HG03097 (cell line): Measurements from ENCODE around the gene NXNL2.

ENCODE experiments used
- ATAC-seq: cut with Tn5 transposase; IDR thresholded peaks from one replicate; pipeline ENCODE4 v1.9.1; 2021; ENCODE audit not compliant: unreplicated experiment, low FRiP score

The NXNL2 gene

GRCh38 chr9:88577256-88578120, 42.5 kb downstream of the NXNL2 start:
- ATAC-seq, result no peak

- ATAC-seq, result peak; percentile 83
Observed at GRCh38 chr9:88578121-88579049, 43.4 kb downstream of the NXNL2 start.

- ATAC-seq, result no peak
Observed at GRCh38 chr9:88579050-88579715, 44.2 kb downstream of the NXNL2 start.

GRCh38 chr9:88580961-88581360, 46.0 kb downstream of the NXNL2 start:
- no peak for ATAC-seq

GRCh38 chr9:88583901-88584596, 49.1 kb downstream of the NXNL2 start:
- ATAC-seq, result no peak

- ATAC-seq, result no peak
Observed at GRCh38 chr9:88585426-88585825, 50.4 kb downstream of the NXNL2 start.

- ATAC-seq, result no peak
Observed at GRCh38 chr9:88586452-88586851, 51.5 kb downstream of the NXNL2 start.

GRCh38 chr9:88587182-88587581, 52.2 kb downstream of the NXNL2 start:
- ATAC-seq, result no peak

GRCh38 chr9:88587885-88588649, 53.1 kb downstream of the NXNL2 start:
- ATAC-seq, result no peak

GRCh38 chr9:88589656-88590055, 54.7 kb downstream of the NXNL2 start:
- ATAC-seq, result no peak

- ATAC-seq, result no peak
Observed at GRCh38 chr9:88590558-88591146, 55.7 kb downstream of the NXNL2 start.

- ATAC-seq, result no peak
Observed at GRCh38 chr9:88593537-88594185, 58.7 kb downstream of the NXNL2 start.
